MCF 10A (cell line): Measurements from ENCODE around the gene CIT. TPM values are rescaled to one million over a fixed set of nuclear protein-coding genes. Genes with fewer than 3 reads are reported as not detected.

Experiments
- BruUV-seq: library from RNA; stranded (reverse); fragments of 400-500 nt; replicated peaks from 2 replicates; lab custom pipeline; 2021; lab: Mats Ljungman, UMichigan
- CTCF ChIA-PET: fragments of 300-600 bp; sonication (Branson Sonifier 250); formaldehyde crosslinking; extraction: SDS; loops from one replicate; lab custom pipeline; 2021; ENCODE audit warnings: antibody characterized with exemption, inconsistent platforms; lab: Yijun Ruan, JAX
- POLR2A ChIA-PET: fragments of 300-600, 350-650 bp; sonication (Branson Sonifier 250); formaldehyde crosslinking; extraction: SDS; loops from one replicate; lab custom pipeline; 2020; ENCODE audit warnings: antibody characterized with exemption, inconsistent platforms; lab: Yijun Ruan, JAX
- DNase-seq: peaks from one replicate; pipeline ENCODE4 v3.0.0-alpha.2; 2018; ENCODE audit not compliant: unreplicated experiment
- H3K27ac Mint-ChIP-seq: one replicate; pipeline ENCODE4 v1.8.0; 2022; ENCODE audit warnings: mild to moderate bottlenecking, low read depth, mixed read lengths; ENCODE audit not compliant: unreplicated experiment
- H3K27me3 Mint-ChIP-seq: one replicate; pipeline ENCODE4 v1.8.0; 2022; ENCODE audit warnings: mixed read lengths; ENCODE audit not compliant: insufficient read depth, unreplicated experiment
- H3K36me3 Mint-ChIP-seq: one replicate; pipeline ENCODE4 v1.8.0; 2022; ENCODE audit warnings: mild to moderate bottlenecking, moderate library complexity, mixed read lengths; ENCODE audit not compliant: insufficient read depth, unreplicated experiment
- H3K4me1 Mint-ChIP-seq: one replicate; pipeline ENCODE4 v1.8.0; 2022; ENCODE audit warnings: mixed read lengths; ENCODE audit not compliant: insufficient read depth, unreplicated experiment
- H3K4me3 Mint-ChIP-seq: one replicate; pipeline ENCODE4 v1.8.0; 2022; ENCODE audit warnings: mild to moderate bottlenecking, moderate library complexity, mixed read lengths; ENCODE audit not compliant: unreplicated experiment
- H3K9me3 Mint-ChIP-seq: one replicate; pipeline ENCODE4 v1.8.0; 2022; ENCODE audit warnings: mixed read lengths; ENCODE audit not compliant: unreplicated experiment
- intact Hi-C: fragments of 100-400 bp; cut with micrococcal nuclease; formaldehyde crosslinking; loops from 2 replicates; pipeline ENCODE4 v1.14.1; 2022
- total RNA-seq: library from RNA; stranded (reverse); gene quantifications from 2 replicates; pipeline ENCODE4 v1.2.3, GENCODE V29; 2022
- TF ChIP-seq, protein P1 (sequence below): fragments of 200-600 bp; IDR thresholded peaks from one replicate; pipeline ENCODE4 v1.8.0; 2022; ENCODE audit warnings: antibody characterized with exemption, mild to moderate bottlenecking; ENCODE audit not compliant: unreplicated experiment

Gene CIT
- total RNA-seq, 1 experiment from 2014 or later: 25.0 TPM

DNA sequence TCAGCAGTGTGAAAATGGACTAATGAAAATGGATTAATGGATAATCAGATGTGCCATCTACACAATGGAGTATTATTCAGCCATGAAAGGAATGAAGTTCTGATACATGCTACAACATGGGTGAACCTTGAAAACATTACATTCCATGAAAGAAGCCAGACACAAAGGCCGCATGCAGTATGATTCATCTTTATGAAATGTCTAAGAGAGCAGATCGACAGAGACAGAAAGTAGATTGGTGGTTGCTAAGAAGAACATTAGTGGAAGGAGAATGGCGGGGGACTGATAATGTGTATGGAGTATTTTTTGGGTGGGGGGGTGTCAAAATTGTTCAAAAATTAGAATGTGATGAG, 161.9 kb downstream of the CIT start:
- H3K36me3 Mint-ChIP-seq: peaks cover 22% of the 10 kb centered on the region

DNA sequence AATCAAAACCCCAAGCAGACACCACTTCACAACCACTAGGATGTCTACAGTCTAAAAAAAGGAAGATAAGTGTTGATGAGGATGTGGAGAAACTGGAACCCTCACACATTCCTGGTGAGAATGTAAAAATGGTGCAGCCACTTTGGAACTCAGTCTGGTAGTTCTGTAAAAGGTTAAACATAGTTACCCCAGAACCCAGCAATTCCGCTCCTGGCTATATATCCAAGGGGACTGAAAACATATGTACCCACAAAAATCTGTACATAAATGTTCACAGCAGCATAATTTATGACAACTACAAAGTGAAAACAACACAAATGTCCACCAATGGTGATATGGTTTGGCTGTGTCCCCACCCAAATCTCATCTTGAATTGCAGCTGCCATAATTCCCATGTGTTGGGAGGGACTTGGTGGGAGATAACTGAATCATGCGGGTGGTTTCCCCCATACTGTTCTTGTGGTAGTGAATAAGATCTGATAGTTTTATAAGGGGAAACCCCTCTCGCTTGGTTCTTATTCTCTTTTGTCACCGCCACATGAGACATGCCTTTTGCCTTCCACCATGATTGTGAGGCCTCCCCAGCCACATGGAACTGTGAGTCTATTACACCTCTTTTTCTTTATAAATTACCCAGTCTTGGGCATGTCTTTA, 162.4 kb downstream of the CIT start:
- intact Hi-C loops: no loop called here
- POLR2A ChIA-PET: no interaction called here
- no TSS peak for BruUV-seq
- peak overlapping the region; percentile 37 for H3K4me3 Mint-ChIP-seq
- CTCF ChIA-PET: no interaction called here
- peaks cover 16% of the 10 kb centered on the region for H3K4me1 Mint-ChIP-seq
- TF ChIP-seq, protein P1, sequence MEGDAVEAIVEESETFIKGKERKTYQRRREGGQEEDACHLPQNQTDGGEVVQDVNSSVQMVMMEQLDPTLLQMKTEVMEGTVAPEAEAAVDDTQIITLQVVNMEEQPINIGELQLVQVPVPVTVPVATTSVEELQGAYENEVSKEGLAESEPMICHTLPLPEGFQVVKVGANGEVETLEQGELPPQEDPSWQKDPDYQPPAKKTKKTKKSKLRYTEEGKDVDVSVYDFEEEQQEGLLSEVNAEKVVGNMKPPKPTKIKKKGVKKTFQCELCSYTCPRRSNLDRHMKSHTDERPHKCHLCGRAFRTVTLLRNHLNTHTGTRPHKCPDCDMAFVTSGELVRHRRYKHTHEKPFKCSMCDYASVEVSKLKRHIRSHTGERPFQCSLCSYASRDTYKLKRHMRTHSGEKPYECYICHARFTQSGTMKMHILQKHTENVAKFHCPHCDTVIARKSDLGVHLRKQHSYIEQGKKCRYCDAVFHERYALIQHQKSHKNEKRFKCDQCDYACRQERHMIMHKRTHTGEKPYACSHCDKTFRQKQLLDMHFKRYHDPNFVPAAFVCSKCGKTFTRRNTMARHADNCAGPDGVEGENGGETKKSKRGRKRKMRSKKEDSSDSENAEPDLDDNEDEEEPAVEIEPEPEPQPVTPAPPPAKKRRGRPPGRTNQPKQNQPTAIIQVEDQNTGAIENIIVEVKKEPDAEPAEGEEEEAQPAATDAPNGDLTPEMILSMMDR: no peak
- no peaks in the 10 kb centered on the region for H3K27me3 Mint-ChIP-seq
- no peak for DNase-seq
- peaks cover 8% of the 10 kb centered on the region for H3K9me3 Mint-ChIP-seq
- peak overlapping the region; percentile 94 for H3K27ac Mint-ChIP-seq
- H3K36me3 Mint-ChIP-seq: peaks cover 22% of the 10 kb centered on the region

More for the DNA sequence above, 161.9 kb downstream of the CIT start:
- POLR2A ChIA-PET: no interaction called here
- CTCF ChIA-PET: no interaction called here
- H3K27ac Mint-ChIP-seq: peak overlapping the region; percentile 94
- intact Hi-C loops: no loop called here
- no TSS peak for BruUV-seq
- peaks cover 8% of the 10 kb centered on the region for H3K9me3 Mint-ChIP-seq
- peaks cover 16% of the 10 kb centered on the region for H3K4me1 Mint-ChIP-seq
- H3K27me3 Mint-ChIP-seq: no peaks in the 10 kb centered on the region
- TF ChIP-seq, protein P1: no peak
- peak; percentile 25 for DNase-seq
- H3K4me3 Mint-ChIP-seq: peak overlapping the region; percentile 37

DNA sequence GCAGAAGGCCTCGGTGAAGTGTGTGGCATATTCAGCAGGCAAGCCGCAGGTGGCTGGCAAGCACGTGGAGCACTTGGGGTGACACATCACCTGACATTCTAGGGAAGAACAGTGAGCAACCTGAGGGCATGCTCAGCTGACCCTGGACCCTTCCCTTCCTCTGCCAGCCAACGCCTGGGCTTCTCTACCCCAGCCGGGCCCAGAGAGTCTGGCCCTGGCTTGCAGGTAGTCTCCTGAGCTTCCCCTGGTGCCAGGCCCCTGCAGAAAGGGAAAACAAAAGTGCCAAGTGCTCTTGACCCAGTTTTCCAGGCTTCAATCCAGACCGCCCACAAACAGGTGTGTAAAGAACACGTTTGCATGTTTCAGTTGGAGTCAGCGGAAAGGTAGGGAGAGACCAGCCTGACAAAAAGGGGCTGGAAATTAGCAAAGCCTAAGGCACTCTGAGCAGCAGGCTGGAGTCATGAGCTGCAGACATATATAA, 163.5 kb downstream of the CIT start:
- Mint-ChIP-seq H3K9me3 (peaks cover 8% of the 10 kb centered on the region), H3K4me3 (no peak overlapping the region), H3K27me3 (no peaks in the 10 kb centered on the region), H3K4me1 (peaks cover 16% of the 10 kb centered on the region), H3K36me3 (peaks cover 22% of the 10 kb centered on the region), H3K27ac (no peak overlapping the region)
- intact Hi-C loops: no loop called here
- POLR2A ChIA-PET: no interaction called here
- TF ChIP-seq, protein P1: no peak
- CTCF ChIA-PET: interaction anchor here (0.6 kb wide), 1 partner anchor 1646 kb away, joined by 3 read pairs; no protein-coding TSS in a partner anchor
- no peak for DNase-seq
- no TSS peak for BruUV-seq

DNA sequence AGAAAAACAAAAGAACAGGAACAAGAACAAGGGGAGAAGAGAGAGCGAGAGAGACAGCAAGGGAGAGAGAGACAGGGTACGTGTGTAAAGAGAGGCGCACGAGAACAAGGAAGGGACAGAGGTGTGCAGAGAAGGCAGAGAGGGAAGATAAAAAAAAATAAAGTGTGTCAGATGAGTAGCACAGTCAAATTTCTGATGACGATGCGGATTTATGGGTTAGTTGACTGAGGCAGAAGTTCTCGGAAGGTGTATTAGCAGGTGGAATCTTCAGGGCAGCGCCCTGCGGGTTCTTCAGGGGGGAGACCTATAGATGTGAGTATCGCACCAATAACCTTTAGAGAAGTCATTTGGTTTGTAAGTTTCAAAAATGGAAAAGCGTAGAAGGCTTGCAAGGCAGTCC, 164.4 kb downstream of the CIT start:
- TF ChIP-seq, protein P1: no peak
- ChIA-PET POLR2A (no interaction called here), CTCF (no interaction called here)
- Mint-ChIP-seq H3K4me1 (peaks cover 16% of the 10 kb centered on the region), H3K4me3 (no peak overlapping the region), H3K9me3 (peaks cover 8% of the 10 kb centered on the region), H3K27me3 (no peaks in the 10 kb centered on the region), H3K27ac (peak overlapping the region; percentile 59), H3K36me3 (peaks cover 22% of the 10 kb centered on the region)
- DNase-seq: no peak
- no TSS peak for BruUV-seq
- intact Hi-C loops: no loop called here
